HG03521 (cell line): ENCODE measurements around the gene CPHXL2.

Experiments
- ATAC-seq: cut with Tn5 transposase; IDR thresholded peaks from one replicate; pipeline ENCODE4 v1.9.1; 2021; ENCODE audit warnings: mild to moderate bottlenecking, moderate library complexity; ENCODE audit not compliant: unreplicated experiment

Gene CPHXL2

GRCh38 chr16:75676909-75677308, at the start of gene CPHXL2:
Gene CPHXL2, minus strand, starts transcription at chr16:75677009. Its CDS starts 10 bp downstream, at chr16:75676999.
- ATAC-seq = no peak

GRCh38 chr16:75726390-75726789, 49.6 kb upstream of the CPHXL2 start, which contains the start of gene CPHXL:
Gene CPHXL, minus strand, starts transcription at chr16:75726490. Its CDS starts 48 bp downstream, at chr16:75726442.
- ATAC-seq = no peak

- no peak for ATAC-seq
These were observed 41.6 kb upstream of the CPHXL2 start for GRCh38 chr16:75718452-75718851.

GRCh38 chr16:75714661-75715060, 37.9 kb upstream of the CPHXL2 start:
- no peak for ATAC-seq

- no peak for ATAC-seq
These were observed 33.5 kb upstream of the CPHXL2 start for GRCh38 chr16:75710344-75710743.

GRCh38 chr16:75703306-75703705, 26.5 kb upstream of the CPHXL2 start:
- ATAC-seq = no peak

GRCh38 chr16:75702242-75702641, 25.4 kb upstream of the CPHXL2 start:
- no peak for ATAC-seq

- ATAC-seq = no peak
These were observed 24.6 kb upstream of the CPHXL2 start, which contains the start of gene DUXB for GRCh38 chr16:75701361-75701760. Gene DUXB, minus strand, starts transcription at chr16:75701461. Its CDS starts 43 bp downstream, at chr16:75701418.

- no peak for ATAC-seq
These were observed 20.8 kb upstream of the CPHXL2 start for GRCh38 chr16:75697571-75697970.

- no peak for ATAC-seq
These were observed 18.9 kb upstream of the CPHXL2 start for GRCh38 chr16:75695708-75696107.

- ATAC-seq = no peak
These were observed 10.6 kb upstream of the CPHXL2 start for GRCh38 chr16:75687361-75687760.

- no peak for ATAC-seq
These were observed 5.5 kb upstream of the CPHXL2 start for GRCh38 chr16:75682308-75682707.

- ATAC-seq = no peak
These were observed 2.6 kb upstream of the CPHXL2 start for GRCh38 chr16:75679366-75679765.

GRCh38 chr16:75667503-75667902, 9.3 kb downstream of the CPHXL2 start:
- no peak for ATAC-seq

GRCh38 chr16:75660726-75661302, 16.0 kb downstream of the CPHXL2 start:
- no peak for ATAC-seq

GRCh38 chr16:75660321-75660720, 16.5 kb downstream of the CPHXL2 start:
- ATAC-seq = no peak

GRCh38 chr16:75658175-75658574, 18.6 kb downstream of the CPHXL2 start:
- ATAC-seq = no peak

- no peak for ATAC-seq
These were observed 22.9 kb downstream of the CPHXL2 start for GRCh38 chr16:75653922-75654321.

GRCh38 chr16:75648265-75649076, 28.3 kb downstream of the CPHXL2 start:
- peak; percentile 38 for ATAC-seq

GRCh38 chr16:75647492-75648264, 29.1 kb downstream of the CPHXL2 start, which contains the start of the genes KARS1 and TERF2IP:
Gene KARS1, minus strand, starts transcription at chr16:75647665. Its CDS starts 26 bp downstream, at chr16:75647639.
Gene TERF2IP, plus strand, starts transcription at chr16:75647773. Its CDS starts 110 bp downstream, at chr16:75647883.
- ATAC-seq = peak; percentile 80

- no peak for ATAC-seq
These were observed 29.7 kb downstream of the CPHXL2 start for GRCh38 chr16:75647112-75647491.
